GM21723 (cell line): Measurements from ENCODE around the gene COTL1.

Source experiments
- ATAC-seq: cut with Tn5 transposase; IDR thresholded peaks from one replicate; pipeline ENCODE4 v1.9.1; 2021; ENCODE audit warnings: mild to moderate bottlenecking, moderate library complexity; ENCODE audit not compliant: unreplicated experiment

COTL1 gene

GRCh38 chr16:84555418-84556196, 62.3 kb downstream of the COTL1 start:
- no peak for ATAC-seq

DNA sequence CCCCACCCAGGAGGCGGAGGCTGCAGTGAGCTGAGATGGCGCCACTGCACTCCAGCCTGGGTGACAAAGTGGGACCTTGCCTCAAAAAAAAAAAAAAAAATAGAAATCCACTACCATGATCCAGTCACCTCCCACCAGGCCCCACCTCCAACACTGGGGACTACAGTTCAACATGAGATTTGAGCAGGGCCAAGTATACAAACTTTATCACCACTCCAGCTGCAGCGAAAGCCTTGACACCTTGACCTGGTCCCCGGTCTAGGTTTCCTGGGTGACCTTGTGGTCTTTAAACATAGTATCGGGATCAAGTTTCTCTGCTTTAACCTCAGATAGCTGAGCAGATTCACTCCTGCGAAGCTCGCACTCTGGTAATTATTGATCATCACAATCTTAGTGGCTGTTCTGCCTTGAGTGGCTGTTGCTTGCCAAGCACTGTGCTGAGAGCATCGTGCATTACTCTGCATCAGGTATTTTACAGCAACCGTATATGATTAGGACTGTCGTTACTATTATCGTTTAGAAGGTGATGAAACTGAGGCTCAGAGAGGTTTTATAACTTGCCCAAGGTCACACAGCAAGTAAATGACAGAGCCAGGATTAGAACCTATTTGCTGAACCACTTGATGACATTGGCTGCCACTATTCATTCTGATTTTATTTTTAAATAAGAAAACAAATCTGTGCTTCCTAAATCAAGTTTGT, 63.1 kb downstream of the COTL1 start:
- no peak for ATAC-seq

- no peak for ATAC-seq
Observed at GRCh38 chr16:84553873-84554399, 63.9 kb downstream of the COTL1 start.

- ATAC-seq, result no peak
Observed at GRCh38 chr16:84552135-84552534, 65.7 kb downstream of the COTL1 start.

DNA sequence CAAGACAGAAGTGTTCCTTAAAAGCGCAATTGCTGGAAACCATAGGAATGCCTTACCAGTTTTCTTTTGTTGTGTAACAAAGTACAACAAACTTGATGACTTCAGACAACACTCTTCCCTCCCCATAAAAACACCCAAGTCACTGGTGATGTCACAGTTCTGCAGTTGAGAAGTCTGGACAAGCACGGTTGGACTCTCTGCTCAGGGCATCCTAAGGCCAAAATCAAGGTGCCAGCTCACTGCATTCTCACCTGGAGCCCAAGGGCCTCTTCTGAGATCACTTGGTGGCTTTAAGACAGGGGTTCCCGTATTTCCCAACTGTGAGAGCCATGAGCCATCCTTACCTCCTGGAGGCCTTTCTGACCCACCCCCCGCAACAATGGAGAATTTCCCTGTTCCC, 67.8 kb downstream of the COTL1 start:
- no peak for ATAC-seq

- no peak for ATAC-seq
Observed at GRCh38 chr16:84548971-84549844, 68.7 kb downstream of the COTL1 start.

DNA sequence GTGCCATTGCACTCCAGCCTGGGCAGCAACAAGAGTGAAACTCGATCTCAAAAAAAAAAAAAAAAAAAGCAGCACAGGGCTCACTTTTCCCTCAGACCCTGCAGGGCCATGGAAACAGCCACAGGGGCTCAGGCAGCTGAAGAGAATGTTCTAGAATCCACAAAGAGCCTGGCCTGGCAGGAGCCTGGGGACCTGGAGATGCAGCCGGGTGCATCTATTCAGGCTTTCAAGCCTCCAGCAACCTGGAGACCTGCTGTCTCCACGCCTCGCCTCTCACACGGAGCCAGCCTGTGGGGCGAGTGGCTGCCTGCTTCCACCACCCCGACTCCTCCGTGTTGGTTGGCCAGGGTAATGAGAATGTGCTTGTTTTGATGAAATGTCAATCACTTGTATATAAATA, 69.4 kb downstream of the COTL1 start:
- ATAC-seq, result no peak

GRCh38 chr16:84547546-84548061, 70.3 kb downstream of the COTL1 start:
- ATAC-seq, result no peak

DNA sequence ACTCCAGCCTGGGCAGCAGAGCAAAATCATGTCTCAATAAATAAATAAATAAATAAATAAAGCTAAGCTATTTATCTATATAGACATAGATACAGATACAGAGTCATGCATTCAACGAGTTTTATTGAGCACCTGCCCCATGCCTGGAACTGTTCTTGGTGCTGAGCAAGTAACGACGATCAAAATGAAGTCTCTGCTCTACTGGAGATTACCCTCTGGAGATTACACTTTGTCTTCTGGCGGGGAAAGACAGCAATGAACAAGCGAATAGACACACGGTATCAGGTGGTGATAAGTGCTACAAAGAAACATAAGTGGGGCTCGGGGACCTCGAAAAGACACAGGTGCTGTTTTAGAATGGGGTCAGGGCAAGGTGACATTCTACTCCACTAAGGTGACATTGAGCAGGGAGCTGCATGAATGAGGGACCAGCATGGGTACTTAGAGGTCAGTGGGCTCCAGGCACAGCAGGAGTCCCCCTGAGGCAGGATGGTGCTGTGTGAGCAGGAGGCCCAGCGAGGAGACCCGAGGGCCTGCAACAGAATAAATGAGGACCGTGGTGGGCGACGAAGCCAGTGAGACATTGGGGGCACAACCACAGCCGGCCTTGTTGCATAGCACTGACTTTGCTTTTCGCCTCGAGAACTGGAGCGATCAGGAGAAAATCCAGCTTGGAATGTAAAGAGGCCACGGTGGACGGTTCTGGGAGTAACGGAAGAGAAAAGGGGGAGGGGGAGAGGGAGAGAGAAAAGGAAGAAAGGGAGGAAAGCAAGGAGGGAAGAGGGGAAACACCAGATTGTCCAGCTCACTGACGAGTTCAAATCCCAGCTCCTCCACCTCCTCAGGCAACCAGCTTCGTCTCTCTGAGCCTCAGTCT, 71.0 kb downstream of the COTL1 start:
- no peak for ATAC-seq

DNA sequence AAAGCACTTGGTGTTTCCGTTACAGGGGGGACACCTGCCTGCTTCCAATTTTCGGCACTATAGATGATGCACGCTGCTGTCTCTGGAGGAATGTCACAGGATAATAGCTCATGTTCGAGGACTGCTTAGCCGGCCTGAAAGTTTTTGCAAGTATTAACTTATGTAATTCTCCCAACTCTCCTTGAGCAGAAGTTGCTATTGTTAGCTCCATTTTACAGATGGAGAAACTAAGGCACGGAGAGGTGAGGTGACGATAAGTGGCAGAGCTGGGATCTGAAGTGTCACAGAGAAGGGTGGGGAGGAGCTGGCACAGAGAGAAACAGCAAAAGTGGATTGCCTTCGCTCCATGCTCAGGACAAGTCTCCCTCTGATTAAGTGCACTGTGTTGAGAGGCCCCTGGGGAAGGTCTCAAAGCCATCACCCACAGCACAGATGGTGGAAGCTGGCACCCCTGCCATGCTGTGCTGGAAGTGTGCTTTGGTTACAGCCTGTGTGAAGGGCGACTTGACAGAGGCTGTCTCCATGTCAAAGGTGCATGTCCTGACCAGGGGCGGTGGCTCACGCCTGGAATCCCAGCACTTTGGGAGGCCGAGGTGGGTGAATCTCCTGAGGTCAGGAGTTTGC, 72.7 kb downstream of the COTL1 start:
- no peak for ATAC-seq

- ATAC-seq, result no peak
Observed at GRCh38 chr16:84544031-84544773, 73.7 kb downstream of the COTL1 start.

DNA sequence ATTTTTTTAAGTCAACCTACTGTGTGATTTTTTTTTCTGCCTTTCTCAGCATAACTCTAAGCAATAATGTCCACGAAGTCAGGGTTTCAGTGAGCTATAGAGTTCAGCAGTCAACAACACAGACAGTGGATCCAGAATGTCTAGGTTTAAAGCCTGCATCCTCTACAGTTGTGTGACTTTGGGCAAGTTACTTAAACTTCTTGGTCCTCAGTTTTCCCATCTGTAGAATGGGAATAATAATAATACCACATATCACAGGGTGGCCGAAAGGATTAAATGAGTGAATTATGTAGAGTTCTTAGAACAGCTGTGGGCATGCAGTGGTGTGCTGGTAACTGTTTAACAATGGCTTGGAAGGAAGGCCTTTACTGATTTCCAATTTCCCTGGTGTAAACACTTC, 74.6 kb downstream of the COTL1 start:
- no peak for ATAC-seq

GRCh38 chr16:84541999-84542817, 75.7 kb downstream of the COTL1 start:
- ATAC-seq, result no peak

DNA sequence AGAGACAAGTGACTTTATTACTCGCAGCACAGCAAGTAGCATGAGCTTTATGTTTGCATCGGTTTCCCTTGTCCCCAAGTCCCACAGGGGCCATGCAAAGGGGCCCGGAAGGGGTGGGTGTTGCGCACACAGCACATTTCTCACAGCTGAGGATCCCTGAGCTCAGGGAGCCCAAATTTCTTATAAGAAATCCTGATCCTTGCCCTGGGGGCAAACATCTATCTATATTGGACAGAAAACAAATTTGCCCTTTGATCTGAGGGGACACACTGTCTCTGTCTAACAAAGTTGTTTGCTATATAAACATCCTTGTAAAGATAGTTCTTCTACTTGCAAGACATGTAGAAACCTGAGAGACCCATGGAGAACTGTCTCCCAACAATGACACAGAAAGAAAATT, 77.7 kb downstream of the COTL1 start:
- ATAC-seq, result no peak

- no peak for ATAC-seq
Observed at GRCh38 chr16:84538222-84538840, 79.5 kb downstream of the COTL1 start.

DNA sequence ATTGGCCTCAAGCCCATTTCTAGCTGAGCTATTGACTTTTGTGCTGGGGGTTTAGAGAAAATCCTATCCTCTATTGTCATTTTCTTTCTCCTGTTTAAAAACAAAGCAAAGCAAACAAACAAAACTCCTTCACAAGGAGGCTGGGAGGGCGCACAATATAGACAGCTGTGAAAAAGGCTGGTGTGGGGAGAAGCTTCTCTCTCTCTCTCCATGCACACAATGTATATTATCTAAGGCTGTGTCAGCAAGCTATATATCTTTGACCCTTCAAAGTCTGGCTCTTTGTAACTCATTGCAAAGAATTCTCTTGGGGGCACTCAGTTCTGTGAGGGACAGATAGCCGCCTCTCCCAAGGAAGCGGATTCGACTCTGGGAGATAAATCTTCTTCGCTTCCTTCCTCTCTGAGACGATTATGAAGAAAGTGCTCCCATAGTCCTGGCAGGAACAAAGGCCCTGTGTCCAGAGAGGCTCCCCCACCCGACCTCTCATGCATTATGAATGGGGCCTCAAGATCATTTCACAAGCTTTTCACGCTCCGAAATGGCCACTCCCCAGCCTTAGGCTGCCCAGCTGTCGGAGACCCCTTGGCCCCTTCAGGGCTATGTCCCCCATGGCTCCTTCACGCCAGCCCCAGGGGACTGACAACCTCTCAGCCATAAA, 80.3 kb downstream of the COTL1 start:
- no peak for ATAC-seq

- ATAC-seq, result no peak
Observed at GRCh38 chr16:84535851-84536250, 82.0 kb downstream of the COTL1 start.
